Sigmoid colon (tissue), 7 donors: ENCODE data around the gene NTN3. TPM values are rescaled to one million over a fixed set of nuclear protein-coding genes. Genes with fewer than 3 reads are reported as not detected.

Source experiments
- DNase-seq: peaks from one replicate; pipeline ENCODE4 v3.0.0-alpha.2; 2019
- H3K27ac ChIP-seq, 4 donors: fragments of 200-600 bp; sonication (generic); one replicate each; pipeline ENCODE4 v1.5.1; 2016 to 2019; ENCODE audit warnings: mild to moderate bottlenecking in 1 of 4
- H3K27me3 ChIP-seq, 3 donors: fragments of 200-600 bp; sonication (generic); one replicate each; pipeline ENCODE4 v1.5.1; 2019; ENCODE audit warnings: mild to moderate bottlenecking in 1 of 3
- H3K36me3 ChIP-seq, 4 donors: fragments of 200-600 bp; sonication (generic); one replicate each; pipeline ENCODE4 v1.5.1; 2016 to 2019
- H3K4me1 ChIP-seq, 4 donors: fragments of 200-600 bp; sonication (generic); one replicate each; pipeline ENCODE4 v1.5.1; 2017 to 2019
- H3K4me3 ChIP-seq, 4 donors: fragments of 200-600 bp; sonication (generic); one replicate each; pipeline ENCODE4 v1.5.1; 2017 to 2019; ENCODE audit warnings: mild to moderate bottlenecking in 2 of 4, moderate library complexity in 1 of 4
- H3K9me3 ChIP-seq, 4 donors: fragments of 200-600 bp in 3 of 4; sonication (generic) in 3 of 4; one replicate each; pipeline versions ENCODE4 v1.5.1 to v1.6.1; 2013 to 2019
- CTCF ChIP-seq, 4 experiments: fragments of 450-650 bp in 3 of 4; fragments of 200-600 bp in 1 of 4; IDR thresholded peaks; one replicate each; pipeline ENCODE4 v1.5.1; 2016 to 2019; ENCODE audit warnings: antibody characterized with exemption in 4 of 4, mild to moderate bottlenecking in 3 of 4, moderate library complexity in 2 of 4
- EP300 ChIP-seq, 4 donors: sonication (generic); formaldehyde crosslinking; IDR thresholded peaks; one replicate each; pipeline ENCODE4 v1.6.1; 2017; ENCODE audit warnings: antibody characterized with exemption in 4 of 4
- POLR2A ChIP-seq, 2 donors: fragments of 450-650 bp; IDR thresholded peaks; one replicate each; pipeline ENCODE4 v1.6.1; 2016; ENCODE audit warnings: antibody characterized with exemption in 2 of 2, mild to moderate bottlenecking in 2 of 2, moderate library complexity in 2 of 2
- POLR2AphosphoS5 ChIP-seq, 4 donors: sonication (generic); formaldehyde crosslinking; IDR thresholded peaks; one replicate each; pipeline ENCODE4 v1.6.1; 2017; ENCODE audit warnings: antibody characterized with exemption in 4 of 4
- WGBS, 2 donors: extraction: QIAGEN DNeasy Blood & Tissue Kit; methylation state at CpG; one replicate each; pipeline ENCODE4 v1.1.7; 2013; 5-methylcytosine and 5-hydroxymethylcytosine counted together
- intact Hi-C: fragments of 100-400 bp; cut with DNase I; formaldehyde crosslinking; loops from one replicate; pipeline ENCODE4 v1.15.1; 2023
- polyA plus RNA-seq, 3 donors: library from polyadenylated mRNA; stranded (reverse); fragments of 200-250 nt; gene quantifications; one replicate each; pipeline ENCODE4 v1.2.3, GENCODE V29; 2013
- total RNA-seq, 4 donors: library from RNA; depleted of rRNA; stranded (reverse); fragments of >200 nt; gene quantifications; one replicate each; pipeline ENCODE4 v1.1.0, GENCODE V29; 2016
- donor health status: healthy with polysubstance abuse.
- donor health status: Bipolar disorder and iron deficiency.
- donor health status: healthy.

Gene NTN3
- total and polyA plus RNA-seq, 7 donors: 0.13 to 0.83 TPM; not detected in 5

GRCh38 chr16:2505695-2506094, 34.6 kb downstream of the NTN3 start:
- intact Hi-C loops: loop anchor here (10.0 kb wide), 1 partner anchor 231 kb away; no protein-coding TSS in a partner anchor
- no peak for TF ChIP-seq CTCF (IDR thresholded peaks at IDR 0.05)
- TF ChIP-seq EP300 (IDR thresholded peaks at IDR 0.05): no peak
- no peak for TF ChIP-seq POLR2A (IDR thresholded peaks at IDR 0.05)
- TF ChIP-seq POLR2AphosphoS5 (IDR thresholded peaks at IDR 0.05): no peak

GRCh38 chr16:2507052-2507659, 36.1 kb downstream of the NTN3 start:
- Histone ChIP-seq H3K4me3 (no peak overlapping the region), H3K36me3 (no peaks in the 10 kb centered on the region), H3K4me1 (peaks cover 0 to 21% (median 13%) of the 10 kb centered on the region in 4 donors), H3K9me3 (no peaks in the 10 kb centered on the region), H3K27ac (peak overlapping the region in 3 of 4 donors; percentile 43 to 65 (median 58)), H3K27me3 (no peaks in the 10 kb centered on the region)
- TF ChIP-seq POLR2A (IDR thresholded peaks at IDR 0.05) (no peak), POLR2AphosphoS5 (IDR thresholded peaks at IDR 0.05) (peak in 1 of 4 donors; percentile 17)
- DNase-seq: peak; percentile 76
- intact Hi-C loops: loop anchor here (10.0 kb wide), 1 partner anchor 232 kb away; no protein-coding TSS in a partner anchor
- 60 to 85% methylated on average over 14 of the region's 14 CpGs for WGBS, 2 donors

More at GRCh38 chr16:2505695-2506094, 34.6 kb downstream of the NTN3 start:
- Histone ChIP-seq H3K9me3 (no peaks in the 10 kb centered on the region), H3K27me3 (no peaks in the 10 kb centered on the region), H3K36me3 (no peaks in the 10 kb centered on the region), H3K4me3 (no peak overlapping the region), H3K4me1 (peaks cover 0 to 25% (median 14%) of the 10 kb centered on the region in 4 donors), H3K27ac (no peak overlapping the region)
- WGBS, 2 donors: 92 to 94% methylated on average over 14 of the region's 14 CpGs
- no peak for DNase-seq

DNA sequence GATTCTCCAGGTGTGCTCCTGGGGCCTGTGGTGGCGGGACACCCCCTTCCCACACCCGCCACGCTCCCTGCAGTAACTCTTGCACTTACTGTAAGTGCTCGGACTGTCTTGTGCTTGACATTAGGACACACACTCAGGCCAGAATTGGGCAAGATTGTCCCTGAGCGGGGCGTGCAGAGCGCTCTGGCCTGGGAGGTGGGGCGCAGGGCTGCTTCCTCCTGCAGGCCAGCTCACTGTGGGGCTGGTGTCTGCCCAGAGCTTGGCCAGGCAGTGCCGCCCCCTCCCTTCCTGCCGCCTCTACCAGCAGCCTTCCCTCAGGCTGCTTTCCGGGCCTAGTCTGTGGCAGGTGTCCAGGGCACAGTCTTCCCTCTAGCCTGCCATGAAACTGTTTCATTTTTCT, 36.6 kb downstream of the NTN3 start:
- no peaks in the 10 kb centered on the region for H3K36me3 ChIP-seq
- TF ChIP-seq POLR2AphosphoS5 (IDR thresholded peaks at IDR 0.05): peak in 2 of 4 donors; percentile 14 to 34
- no peak for TF ChIP-seq CTCF (IDR thresholded peaks at IDR 0.05)
- intact Hi-C loops: loop anchor here (10.0 kb wide), 1 partner anchor 233 kb away; no protein-coding TSS in a partner anchor
- peak; percentile 80 for DNase-seq
- no peak overlapping the region for H3K4me3 ChIP-seq
- peak overlapping the region in 3 of 4 donors; percentile 43 to 65 (median 58) for H3K27ac ChIP-seq
- peaks cover 0 to 18% (median 13%) of the 10 kb centered on the region in 4 donors for H3K4me1 ChIP-seq
- 83 to 94% methylated on average over 11 of the region's 11 CpGs for WGBS, 2 donors
- H3K9me3 ChIP-seq: no peaks in the 10 kb centered on the region
- H3K27me3 ChIP-seq: no peaks in the 10 kb centered on the region

GRCh38 chr16:2508722-2509400, 37.8 kb downstream of the NTN3 start:
- WGBS, 2 donors: 92 to 93% methylated on average over 18 of the region's 18 CpGs
- no peaks in the 10 kb centered on the region for H3K36me3 ChIP-seq
- intact Hi-C loops: loop anchor here (10.0 kb wide), 1 partner anchor 234 kb away; no protein-coding TSS in a partner anchor
- peaks cover 0 to 21% (median 20%) of the 10 kb centered on the region in 4 donors for H3K4me1 ChIP-seq
- no peaks in the 10 kb centered on the region for H3K9me3 ChIP-seq
- no peak overlapping the region for H3K4me3 ChIP-seq
- TF ChIP-seq CTCF (IDR thresholded peaks at IDR 0.05) (no peak), POLR2A (IDR thresholded peaks at IDR 0.05) (no peak), POLR2AphosphoS5 (IDR thresholded peaks at IDR 0.05) (no peak), EP300 (IDR thresholded peaks at IDR 0.05) (no peak)
- no peaks in the 10 kb centered on the region for H3K27me3 ChIP-seq
- no peak overlapping the region for H3K27ac ChIP-seq
- no peak for DNase-seq
